Keratinocyte (primary cell): ENCODE results near the gene RAD54L2. TPM values are rescaled to one million over a fixed set of nuclear protein-coding genes. Genes with fewer than 3 reads are reported as not detected.
"Not testable (repeated sequence)": the region's sequence is repeated elsewhere in the genome, so short reads cannot be mapped to it uniquely, and the experiment has no call there.

ENCODE experiments used
- DNase-seq: peaks from one replicate; pipeline ENCODE4 v3.0.0-alpha.2; 2011; ENCODE audit warnings: low read depth, missing footprints, low spot score
- FAIRE-seq: peaks from 2 replicates; lab custom pipeline; 2011; peaks lifted over from hg19 to GRCh38; lab: Jason Lieb, UNC
- H2AFZ ChIP-seq: 2 replicates; pipeline ENCODE4 v1.6.0; 2012; ENCODE audit warnings: low read length, control low read depth, inconsistent platforms; ENCODE audit not compliant: control insufficient read depth
- H3K27ac ChIP-seq: 2 replicates; pipeline ENCODE4 v1.5.1; 2011; ENCODE audit warnings: low read length; ENCODE audit not compliant: control insufficient read depth, insufficient read depth
- H3K27me3 ChIP-seq: 3 replicates; pipeline ENCODE4 v1.6.0; 2011; ENCODE audit warnings: low read length; ENCODE audit not compliant: control insufficient read depth, insufficient read depth; ENCODE audit errors: extremely low read depth
- H3K36me3 ChIP-seq, 2 experiments: 2 replicates in 1 of 2; 3 replicates in 1 of 2; pipeline ENCODE4 v1.5.1; 2011; ENCODE audit warnings: low read length in 2 of 2, mild to moderate bottlenecking in 1 of 2; ENCODE audit not compliant: control insufficient read depth in 2 of 2, insufficient read depth in 2 of 2; ENCODE audit errors: extremely low read depth in 1 of 2
- H3K4me1 ChIP-seq: 3 replicates; pipeline ENCODE4 v1.5.1; 2011; ENCODE audit warnings: low read length; ENCODE audit not compliant: control insufficient read depth, insufficient read depth; ENCODE audit errors: extremely low read depth
- H3K4me2 ChIP-seq: 3 replicates; pipeline ENCODE4 v1.6.0; 2011; ENCODE audit warnings: low read depth, low read length; ENCODE audit not compliant: control insufficient read depth, insufficient read depth; ENCODE audit errors: extremely low read depth
- H3K4me3 ChIP-seq, 3 experiments: fragments of 200-600 bp in 1 of 3; sonication (generic) in 1 of 3; 2 replicates in 2 of 3; 3 replicates in 1 of 3; pipeline ENCODE4 v1.5.1; 2011 to 2016; ENCODE audit warnings: low read length in 3 of 3, mild to moderate bottlenecking in 3 of 3, control low read depth in 2 of 3, inconsistent platforms in 1 of 3, low read depth in 1 of 3, mixed read lengths in 1 of 3, mixed run types in 1 of 3, moderate library complexity in 1 of 3; ENCODE audit not compliant: control insufficient read depth in 2 of 3, insufficient read depth in 2 of 3; ENCODE audit errors: extremely low read depth in 1 of 3
- H3K79me2 ChIP-seq: 2 replicates; pipeline ENCODE4 v1.6.0; 2012; ENCODE audit warnings: low read length; ENCODE audit not compliant: control insufficient read depth, insufficient read depth
- H3K9ac ChIP-seq: 3 replicates; pipeline ENCODE4 v1.6.0; 2011; ENCODE audit warnings: low read length; ENCODE audit not compliant: control insufficient read depth, insufficient read depth; ENCODE audit errors: extremely low read depth
- H3K9me1 ChIP-seq: 3 replicates; pipeline ENCODE4 v1.6.0; 2011; ENCODE audit warnings: low read length; ENCODE audit not compliant: control insufficient read depth, insufficient read depth; ENCODE audit errors: extremely low read depth
- H3K9me3 ChIP-seq: 2 replicates; pipeline ENCODE4 v1.5.1; 2012; ENCODE audit warnings: low read depth, low read length; ENCODE audit not compliant: control insufficient read depth
- H4K20me1 ChIP-seq: 3 replicates; pipeline ENCODE4 v1.6.0; 2011; ENCODE audit warnings: low read length; ENCODE audit not compliant: control insufficient read depth, insufficient read depth; ENCODE audit errors: extremely low read depth
- CTCF ChIP-seq, 3 experiments: IDR thresholded peaks in 1 of 3; conservative IDR thresholded peaks in 1 of 3; optimal IDR thresholded peaks in 1 of 3; 2 replicates in 2 of 3; 3 replicates in 1 of 3; pipeline versions ENCODE3 to v1.5.1; 2011; ENCODE audit warnings: low read length in 3 of 3, mild to moderate bottlenecking in 3 of 3, moderate library complexity in 2 of 3, control low read depth in 1 of 3, inconsistent platforms in 1 of 3; ENCODE audit not compliant: insufficient read depth in 2 of 3; ENCODE audit errors: extremely low read depth in 1 of 3
- EZH2 ChIP-seq: IDR thresholded peaks from one replicate; pipeline ENCODE4 v1.6.1; 2012; ENCODE audit warnings: inconsistent platforms, mild to moderate bottlenecking, low read length, moderate library complexity
- dilution Hi-C: fragments of 300-500 bp; cut with MboI; formaldehyde crosslinking; loops from one replicate; pipeline ENCODE4 v1.7.0; 2020; ENCODE audit warnings: low sequenced_read_pairs; ENCODE audit not compliant: extremely low pct_ligation_motif_present
- polyA plus RNA-seq, 5 experiments: library from polyadenylated mRNA; depleted of rRNA in 3 of 5; stranded (reverse) in 3 of 5; stranded (forward) in 1 of 5; unstranded in 1 of 5; fragments of >200 nt; gene quantifications; 1 replicate in 1 of 5; 2 replicates in 3 of 5; 3 replicates in 1 of 5; pipeline versions ENCODE4 v1.2.1 to v1.2.3, GENCODE V29; 2011 to 2012; ENCODE audit warnings: missing spikeins in 2 of 5, low read depth in 1 of 5, low replicate concordance in 1 of 5

Gene RAD54L2
- polyA plus RNA-seq, 1 donor (not counting 4 experiments of a cell fraction or from before 2014, with no cell fraction given), result 4.2 TPM

GRCh38 chr3:51522273-51522962 is 16.1 kb upstream of the RAD54L2 start:
- TF ChIP-seq CTCF (optimal IDR thresholded peaks at IDR 0.05 in 1 of 3, IDR thresholded peaks at IDR 0.05 in 1 of 3, conservative IDR thresholded peaks at IDR 0.05 in 1 of 3; ENCODE audit: extremely low read depth in 1 of 3, insufficient read depth in 2 of 3, low read length in 3 of 3), result no peak
- no peak for TF ChIP-seq EZH2
- H3K9me1 ChIP-seq, result no peaks in the 10 kb centered on the region
- dilution Hi-C loops, result no loop called here
- no peak overlapping the region for H3K4me3 ChIP-seq
- no peak for DNase-seq
- H3K9me3 ChIP-seq, result no peaks in the 10 kb centered on the region
- H3K27ac ChIP-seq, result no peak overlapping the region
- no peaks in the 10 kb centered on the region for H3K27me3 ChIP-seq
- FAIRE-seq, result no peak
- no peak overlapping the region for H3K9ac ChIP-seq
- no peaks in the 10 kb centered on the region for H4K20me1 ChIP-seq
- no peak overlapping the region for H2AFZ ChIP-seq
- no peaks in the 10 kb centered on the region for H3K4me1 ChIP-seq
- H3K4me2 ChIP-seq, result no peak overlapping the region
- no peaks in the 10 kb centered on the region for H3K79me2 ChIP-seq
- no peaks in the 10 kb centered on the region for H3K36me3 ChIP-seq

DNA sequence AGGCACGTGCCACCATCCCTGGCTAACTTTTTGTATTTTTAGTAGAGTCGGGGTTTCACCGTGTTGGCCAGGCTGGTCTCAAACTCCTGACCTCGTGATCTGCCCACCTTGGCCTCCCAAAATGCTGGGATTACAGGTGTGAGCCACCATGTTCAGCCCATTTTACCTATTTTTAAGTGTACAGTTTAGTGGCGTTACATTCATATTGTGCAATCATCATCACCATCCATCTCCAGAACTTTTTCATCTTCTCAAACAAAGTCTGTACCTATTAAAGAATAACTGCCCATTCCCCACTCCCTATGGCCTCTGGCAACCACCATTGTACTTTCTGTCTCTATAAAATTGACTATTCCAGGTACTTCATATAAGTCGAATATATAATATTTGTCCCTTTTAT is 13.6 kb upstream of the RAD54L2 start:
- dilution Hi-C loops, H3K4me2 ChIP-seq, H3K4me1 ChIP-seq, H3K9me3 ChIP-seq, H2AFZ ChIP-seq, H3K9ac ChIP-seq, FAIRE-seq, H3K4me3 ChIP-seq, H3K27ac ChIP-seq, H4K20me1 ChIP-seq, H3K36me3 ChIP-seq, H3K9me1 ChIP-seq, H3K79me2 ChIP-seq, H3K27me3 ChIP-seq, DNase-seq: not testable (repeated sequence)

- Histone ChIP-seq H3K4me1 (no peaks in the 10 kb centered on the region), H3K9ac (no peak overlapping the region), H2AFZ (no peak overlapping the region), H3K9me3 (no peaks in the 10 kb centered on the region), H3K79me2 (no peaks in the 10 kb centered on the region), H3K36me3 (no peaks in the 10 kb centered on the region), H3K27ac (no peak overlapping the region), H3K4me3 (no peak overlapping the region), H3K4me2 (no peak overlapping the region), H3K9me1 (no peaks in the 10 kb centered on the region), H3K27me3 (no peaks in the 10 kb centered on the region), H4K20me1 (no peaks in the 10 kb centered on the region)
- FAIRE-seq (no peak), DNase-seq (no peak)
- no peak for TF ChIP-seq CTCF (optimal IDR thresholded peaks at IDR 0.05 in 1 of 3, IDR thresholded peaks at IDR 0.05 in 1 of 3, conservative IDR thresholded peaks at IDR 0.05 in 1 of 3; ENCODE audit: extremely low read depth in 1 of 3, insufficient read depth in 2 of 3, low read length in 3 of 3)
- no peak for TF ChIP-seq EZH2
- dilution Hi-C loops, result no loop called here
Observed at GRCh38 chr3:51530485-51530884, 8.0 kb upstream of the RAD54L2 start.
